HG03066 (cell line): ENCODE data around the gene HLA-DQB2.
"Not testable (repeated sequence)": the region's sequence is repeated elsewhere in the genome, so short reads cannot be mapped to it uniquely, and the experiment has no call there.

Experiments used
- ATAC-seq: cut with Tn5 transposase; IDR thresholded peaks from one replicate; pipeline ENCODE4 v1.9.1; 2021; ENCODE audit warnings: low read depth; ENCODE audit not compliant: unreplicated experiment

The HLA-DQB2 gene

GRCh38 chr6:32752580-32752979 lies 10.8 kb downstream of the HLA-DQB2 start:
- no peak for ATAC-seq

DNA sequence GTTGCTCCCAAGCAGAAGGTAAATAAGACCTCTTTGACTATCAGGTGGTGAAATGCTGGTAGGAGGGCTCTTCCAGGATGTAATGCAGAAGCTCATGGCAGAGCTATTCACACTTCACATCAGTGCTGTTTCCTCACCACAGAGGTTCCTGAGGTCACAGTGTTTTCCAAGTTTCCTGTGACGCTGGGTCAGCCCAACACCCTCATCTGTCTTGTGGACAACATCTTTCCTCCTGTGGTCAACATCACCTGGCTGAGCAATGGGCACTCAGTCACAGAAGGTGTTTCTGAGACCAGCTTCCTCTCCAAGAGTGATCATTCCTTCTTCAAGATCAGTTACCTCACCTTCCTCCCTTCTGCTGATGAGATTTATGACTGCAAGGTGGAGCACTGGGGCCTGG lies 17.7 kb downstream of the HLA-DQB2 start:
- ATAC-seq, result not testable (repeated sequence)

- ATAC-seq, result no peak
These were observed 18.6 kb downstream of the HLA-DQB2 start for GRCh38 chr6:32744776-32745175.

GRCh38 chr6:32742374-32742773 lies 21.0 kb downstream of the HLA-DQB2 start:
- ATAC-seq, result no peak

- ATAC-seq, result no peak
These were observed 22.0 kb downstream of the HLA-DQB2 start, which contains the start of gene HLA-DQA2 for GRCh38 chr6:32741031-32741960. Gene HLA-DQA2, plus strand, starts transcription at chr6:32741391. Its CDS starts 53 bp downstream, at chr6:32741444.

GRCh38 chr6:32738126-32738525 lies 25.2 kb downstream of the HLA-DQB2 start:
- ATAC-seq, result no peak

GRCh38 chr6:32718879-32719278 lies 44.5 kb downstream of the HLA-DQB2 start:
- no peak for ATAC-seq

DNA sequence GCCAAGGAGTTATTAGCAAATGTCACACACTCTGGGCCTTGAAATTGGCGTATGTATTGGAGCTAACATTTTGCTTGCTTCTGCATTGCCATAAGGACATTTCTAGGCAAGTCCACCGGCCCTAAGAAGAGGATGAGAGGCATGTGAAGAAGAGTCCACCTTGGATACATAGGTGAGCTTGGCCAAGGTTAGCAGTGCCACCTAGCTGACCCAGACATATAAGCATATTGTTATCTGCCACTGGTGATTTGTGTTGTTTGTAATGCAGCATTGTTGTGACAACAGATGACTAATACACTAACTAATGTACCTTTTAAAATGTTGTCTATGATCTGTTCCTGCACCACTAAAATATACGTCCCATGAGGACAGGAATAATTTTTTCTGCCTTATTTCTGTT lies 46.9 kb downstream of the HLA-DQB2 start:
- no peak for ATAC-seq

GRCh38 chr6:32713241-32713640 lies 50.1 kb downstream of the HLA-DQB2 start:
- ATAC-seq, result no peak

- no peak for ATAC-seq
These were observed 53.7 kb downstream of the HLA-DQB2 start for GRCh38 chr6:32709625-32710024.
